Stimulated activated CD4-positive, alpha-beta T cell treated with anti-CD3 and anti-CD28 coated beads, Interleukin-2, amount 100 ng/mL, for 48 hours (primary cell): ENCODE measurements around the gene NOTCH1.
A peak's percentile ranks its signal among the peaks of the same experiment; 100 is the strongest.

Source experiments
- DNase-seq, 2 donors: peaks; one replicate each; pipeline ENCODE4 v3.0.0-alpha.2; 2020

The NOTCH1 gene

DNA sequence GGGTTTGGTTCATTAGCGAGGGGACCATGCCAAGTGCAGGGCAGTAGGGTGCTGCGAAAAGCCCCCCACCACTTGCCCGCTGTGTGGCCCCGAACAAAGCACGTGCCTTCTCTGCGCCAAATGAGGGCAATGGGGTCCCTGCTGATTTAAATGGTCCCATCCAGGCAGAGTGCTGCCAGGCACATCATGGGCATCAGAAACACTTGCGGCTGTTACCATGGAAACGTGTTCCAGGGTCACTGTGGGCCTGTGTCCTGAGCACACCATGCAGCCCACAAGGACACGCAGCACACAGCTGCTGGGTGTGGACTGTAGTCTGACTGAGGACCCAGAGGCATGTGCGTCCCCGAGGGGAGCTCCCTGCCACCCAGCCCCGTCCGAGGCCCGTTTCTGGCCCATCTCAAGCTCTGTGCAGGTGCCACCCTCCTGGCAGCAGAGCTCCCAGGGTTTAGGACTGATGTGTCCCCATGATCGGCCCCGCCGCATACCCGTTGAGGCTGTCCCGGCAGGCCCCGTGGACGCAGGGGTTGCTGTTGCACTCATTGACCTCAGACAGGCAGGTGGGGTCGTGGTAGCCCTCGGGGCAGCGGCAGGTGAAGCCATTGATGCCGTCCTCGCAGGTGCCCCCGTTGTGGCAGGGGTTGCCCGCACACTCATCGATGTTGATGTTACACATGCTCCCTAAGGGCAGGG is 31.7 kb downstream of the NOTCH1 start:
- DNase-seq: no peak

GRCh38 chr9:136513191-136513590 is 32.7 kb downstream of the NOTCH1 start:
- DNase-seq: no peak

GRCh38 chr9:136512651-136513071 is 33.2 kb downstream of the NOTCH1 start:
- DNase-seq: peak; percentile 35 to 44

DNA sequence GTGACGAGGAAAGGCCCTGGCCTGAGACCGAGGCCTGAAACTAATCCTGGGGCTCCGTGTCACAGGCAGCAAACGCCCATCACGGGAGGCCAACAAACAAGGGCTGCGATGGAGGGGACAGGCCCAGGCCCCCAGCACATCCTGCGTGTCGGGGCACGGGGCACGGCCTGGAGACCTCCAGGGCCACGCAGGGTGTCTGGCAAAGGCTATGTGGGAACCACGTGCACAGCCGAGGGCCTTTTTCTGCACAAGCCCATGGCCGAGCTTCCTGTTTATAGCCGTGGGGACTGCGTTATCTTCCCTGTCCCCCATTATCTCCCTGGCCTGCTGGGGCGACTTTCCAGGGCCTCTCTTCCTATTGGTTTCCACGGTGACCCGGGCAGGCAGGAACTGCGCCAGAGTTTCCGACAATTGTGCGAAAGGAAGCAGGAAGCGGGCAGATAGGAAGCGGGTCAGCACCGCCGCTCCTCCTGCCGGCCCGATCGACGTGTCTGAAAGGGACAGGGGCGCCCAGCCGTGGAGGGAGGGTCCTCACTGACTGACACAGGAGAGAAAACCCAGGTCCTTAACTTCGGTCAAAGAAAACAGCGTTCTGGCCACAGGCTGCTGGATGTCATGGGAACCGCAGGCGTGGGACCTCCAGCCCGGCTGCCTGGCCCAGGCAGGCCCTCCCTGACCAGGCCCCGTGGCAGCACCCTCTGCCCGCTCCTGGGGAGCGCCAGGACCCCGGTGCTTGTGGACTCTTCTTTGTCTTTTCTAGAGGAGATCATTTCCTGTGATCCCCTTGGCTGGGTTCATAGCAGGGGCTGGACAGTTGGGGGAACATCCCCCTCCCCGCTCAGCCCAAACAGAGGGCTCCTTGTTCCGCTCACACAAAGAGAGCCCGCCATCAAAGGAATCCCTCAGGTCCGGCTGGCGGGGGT is 33.9 kb downstream of the NOTCH1 start:
- no peak for DNase-seq

- DNase-seq: no peak
These were observed 34.6 kb downstream of the NOTCH1 start for GRCh38 chr9:136511144-136511669.

DNA sequence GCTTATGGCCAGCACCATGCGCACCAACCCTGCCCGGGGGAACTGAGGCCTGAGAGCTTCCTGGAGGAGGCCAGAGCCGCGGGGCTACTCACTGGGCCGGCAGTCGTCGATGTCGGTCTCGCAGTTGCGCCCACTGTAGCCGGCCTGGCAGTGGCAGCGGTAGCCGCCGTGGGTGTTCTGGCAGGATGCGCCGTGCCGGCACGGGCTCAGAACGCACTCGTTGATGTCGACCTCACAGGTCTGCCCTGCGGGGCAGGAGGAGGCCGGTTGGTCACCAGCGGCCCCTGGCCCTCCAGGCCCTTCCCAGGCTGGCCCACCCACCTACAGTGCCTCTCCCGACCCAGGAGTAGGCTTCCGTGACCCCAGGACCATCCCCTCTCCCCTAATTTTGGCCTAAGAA is 35.3 kb downstream of the NOTCH1 start:
- no peak for DNase-seq

GRCh38 chr9:136509549-136509948 is 36.3 kb downstream of the NOTCH1 start:
- no peak for DNase-seq

GRCh38 chr9:136508729-136509500 is 36.9 kb downstream of the NOTCH1 start:
- DNase-seq: no peak

DNA sequence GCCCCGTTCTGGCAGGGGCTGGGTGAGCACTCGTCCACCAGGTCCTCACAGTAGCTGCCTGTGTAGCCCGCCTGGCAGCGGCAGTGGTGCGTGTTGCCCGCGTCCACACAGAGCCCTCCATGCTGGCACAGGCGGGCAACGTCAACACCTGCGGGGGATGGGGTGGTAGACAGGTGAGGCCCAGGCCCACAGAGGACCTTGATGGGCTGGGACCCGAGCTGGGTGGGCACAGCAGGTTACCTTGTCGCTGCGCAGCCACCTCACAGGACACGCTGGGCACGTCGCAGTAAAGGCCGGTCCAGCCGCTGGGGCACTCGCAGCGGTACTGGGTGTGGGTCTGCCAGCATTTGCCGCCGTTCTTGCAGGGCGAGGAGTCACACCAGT is 37.9 kb downstream of the NOTCH1 start:
- no peak for DNase-seq

DNA sequence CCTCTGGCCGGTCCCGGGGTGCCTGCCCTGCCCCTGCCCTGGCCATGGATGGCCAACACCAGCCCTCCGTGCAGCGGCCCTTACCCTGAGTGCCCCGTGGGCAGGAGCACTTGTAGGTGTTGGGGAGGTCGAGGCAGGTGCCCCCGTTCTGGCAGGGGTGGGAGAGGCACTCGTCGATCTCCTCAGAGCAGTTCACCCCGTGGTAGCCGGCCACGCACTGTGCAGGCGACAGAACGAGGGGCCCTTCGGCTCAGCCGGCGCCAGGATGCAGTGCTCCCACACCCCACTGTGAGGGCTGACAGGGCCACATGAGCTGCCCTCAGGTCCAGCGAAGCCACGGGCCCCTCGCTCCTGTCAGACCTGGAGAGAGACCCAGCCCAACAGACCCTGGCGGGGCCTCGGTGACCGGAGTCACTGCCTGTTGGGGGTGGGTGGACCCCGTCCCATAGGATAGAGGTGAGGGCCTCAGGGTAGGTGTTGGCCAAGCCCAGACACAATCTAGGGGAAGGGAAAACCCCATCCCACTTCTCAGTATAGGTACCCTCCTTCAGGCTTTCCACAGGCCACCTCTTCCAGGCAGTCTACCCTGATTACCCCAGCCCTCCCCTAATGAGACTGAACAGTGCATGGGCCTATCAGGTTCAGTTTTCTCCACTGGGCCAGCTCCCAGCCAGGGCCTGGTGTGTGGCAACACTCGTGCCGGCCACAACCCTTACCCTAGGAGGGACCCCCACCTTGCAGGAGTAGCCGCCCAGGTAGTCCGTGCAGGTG is 38.4 kb downstream of the NOTCH1 start:
- no peak for DNase-seq

GRCh38 chr9:136506425-136506824 is 39.4 kb downstream of the NOTCH1 start:
- DNase-seq: no peak

DNA sequence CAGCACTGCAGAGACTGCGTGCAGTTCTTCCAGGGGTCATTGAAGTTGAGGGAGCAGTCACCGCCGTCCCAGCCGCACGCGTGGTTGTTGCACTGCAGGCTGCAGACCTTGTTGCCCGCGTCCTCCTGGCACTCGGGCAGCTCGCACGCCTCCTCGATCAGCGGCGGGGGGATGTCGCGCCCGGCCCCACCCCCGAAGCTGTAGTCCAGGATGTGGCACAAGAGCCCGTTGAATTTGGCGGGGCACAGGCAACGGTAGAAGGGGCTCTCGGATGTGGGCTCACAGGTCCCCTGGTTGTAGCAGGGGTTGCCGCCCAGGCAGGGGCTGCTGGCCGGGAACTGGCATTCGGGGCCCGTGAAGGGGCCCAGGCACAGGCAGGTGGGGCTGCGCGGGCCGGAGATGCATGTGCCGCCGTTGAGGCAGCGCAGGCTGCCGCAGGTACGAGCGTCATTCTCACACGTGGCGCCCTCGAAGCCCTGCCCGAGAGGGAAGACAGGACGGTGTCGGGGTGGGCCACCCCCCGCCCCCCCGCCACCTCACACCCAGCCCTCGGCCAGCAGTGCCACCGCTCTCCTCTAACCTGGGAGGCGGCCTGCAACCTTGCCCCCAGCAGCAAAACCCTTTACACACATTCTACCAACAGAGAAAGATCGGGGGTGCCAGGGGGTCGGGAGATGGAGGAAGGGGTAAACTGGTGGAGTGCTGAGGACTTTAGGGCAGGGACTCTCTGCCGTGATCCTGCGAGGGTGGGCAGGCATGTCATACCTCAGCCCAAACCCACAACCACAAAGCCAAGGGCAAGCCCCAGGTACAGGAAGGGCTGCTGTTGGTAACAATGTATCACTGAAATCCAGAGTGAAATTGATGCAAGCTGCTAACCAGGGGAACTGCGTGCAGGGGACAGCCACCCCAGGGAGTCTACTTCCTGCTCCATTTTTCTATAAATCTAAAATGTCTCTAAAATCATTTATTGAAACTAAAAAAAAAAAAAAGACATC is 40.1 kb downstream of the NOTCH1 start:
- DNase-seq: no peak

DNA sequence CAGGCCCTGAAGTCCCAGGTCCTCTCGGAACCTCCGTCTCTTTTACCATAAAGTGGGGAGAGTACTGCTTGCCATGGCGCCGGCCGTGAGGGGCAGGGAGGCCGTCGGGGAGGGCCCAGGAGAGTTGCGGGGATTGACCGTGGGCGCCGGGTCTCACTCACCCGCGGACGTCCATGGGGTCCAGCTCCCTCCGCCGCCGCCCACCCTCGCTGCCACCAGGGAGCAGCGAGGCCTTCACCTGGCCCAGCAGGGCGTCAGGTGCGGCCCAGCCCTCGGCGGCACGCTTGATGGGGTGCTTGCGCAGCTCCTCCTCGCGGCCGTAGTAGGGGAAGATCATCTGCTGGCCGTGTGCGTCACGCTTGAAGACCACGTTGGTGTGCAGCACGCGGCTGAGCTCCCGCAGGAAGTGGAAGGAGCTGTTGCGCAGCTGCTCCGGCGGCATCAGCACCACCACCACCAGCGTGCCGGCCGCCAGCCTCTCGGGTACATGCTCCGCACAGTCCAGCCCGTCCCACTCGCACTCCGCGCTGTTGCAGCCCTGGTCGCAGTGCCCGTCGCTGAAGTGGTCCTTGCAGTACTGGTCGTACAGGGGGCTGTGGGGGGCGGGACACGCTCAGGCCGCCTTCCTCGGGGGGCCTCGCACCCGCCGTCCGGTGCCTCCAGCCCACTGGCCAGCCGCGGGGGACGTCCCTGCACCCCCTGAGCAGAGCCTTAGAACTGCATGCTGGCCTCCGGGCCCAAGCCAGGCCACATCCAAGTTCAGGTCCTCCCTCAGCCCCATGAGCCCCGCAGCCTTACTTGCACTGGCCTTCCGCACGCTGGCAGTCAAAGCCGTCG is 41.1 kb downstream of the NOTCH1 start:
- no peak for DNase-seq

- no peak for DNase-seq
These were observed 42.8 kb downstream of the NOTCH1 start for GRCh38 chr9:136502940-136503550.

GRCh38 chr9:136502196-136502595 is 43.7 kb downstream of the NOTCH1 start:
- DNase-seq: no peak

DNA sequence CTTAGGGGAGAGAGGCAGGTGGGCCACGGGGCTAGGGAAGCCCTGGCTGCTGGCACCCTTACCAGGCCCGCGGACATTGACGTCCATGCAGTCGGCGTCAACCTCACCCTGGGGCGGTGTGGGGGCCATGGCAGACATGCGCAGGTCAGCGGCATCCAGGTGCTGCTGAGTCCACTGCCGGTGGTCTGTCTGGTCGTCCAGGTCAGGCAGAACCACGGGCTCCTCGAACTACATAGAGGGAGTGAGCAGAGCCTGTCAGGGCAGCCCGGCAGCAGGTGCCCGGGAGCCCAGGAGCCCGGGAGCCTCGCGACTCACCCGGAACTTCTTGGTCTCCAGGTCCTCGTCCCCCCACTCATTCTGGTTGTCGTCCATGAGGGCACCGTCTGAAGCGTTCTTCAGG is 44.2 kb downstream of the NOTCH1 start:
- DNase-seq: no peak

DNA sequence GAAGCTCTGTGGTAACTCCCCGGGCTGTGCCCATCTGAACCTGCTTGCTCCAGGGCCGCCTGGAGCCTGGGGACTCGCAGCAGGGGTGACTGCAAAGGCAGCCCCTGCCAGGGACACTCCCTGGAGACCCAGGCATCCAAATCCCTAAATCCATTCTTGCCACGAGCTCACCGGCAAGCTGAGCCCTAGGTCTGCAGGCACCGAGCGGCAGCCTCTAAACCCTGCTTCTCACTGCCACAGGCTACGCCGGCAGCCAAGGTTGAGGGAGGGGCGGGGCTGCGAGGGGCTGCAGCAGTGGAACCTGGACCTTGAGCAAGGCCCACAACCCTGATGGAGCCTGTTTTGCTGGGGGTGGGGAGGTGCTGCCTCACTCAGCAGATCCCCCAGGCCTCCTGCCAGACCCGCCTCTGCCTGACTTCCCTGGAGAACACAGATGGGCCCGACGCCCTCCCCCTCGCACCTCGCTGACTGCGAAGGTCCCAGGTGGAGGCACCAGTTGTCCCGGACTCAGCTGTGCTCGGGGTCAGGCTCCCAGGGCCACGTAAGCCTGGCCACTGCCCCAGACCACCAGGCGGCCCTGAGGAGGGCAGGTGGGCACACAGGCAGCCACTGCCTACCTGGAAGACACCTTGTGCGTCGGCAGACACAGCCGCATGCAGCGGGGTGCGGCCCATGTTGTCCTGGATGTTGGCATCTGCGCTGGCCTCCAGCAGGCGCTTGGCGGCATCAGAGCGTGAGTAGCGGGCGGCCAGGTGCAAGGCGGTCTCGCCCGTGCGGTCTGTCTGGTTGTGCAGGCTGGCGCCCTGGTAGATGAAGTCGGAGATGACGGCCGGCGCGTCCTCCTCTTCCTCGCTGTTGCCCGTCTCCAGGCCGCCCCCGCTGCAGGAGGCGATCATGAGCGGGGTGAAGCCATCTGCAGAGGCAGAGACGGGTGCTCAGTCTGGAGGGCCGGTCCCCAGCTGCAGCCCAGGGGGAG is 45.6 kb downstream of the NOTCH1 start:
- DNase-seq: no peak
